Lower leg skin (tissue), 4 donors: ENCODE measurements around the gene NOL7. TPM values are rescaled to one million over a fixed set of nuclear protein-coding genes. Genes with fewer than 3 reads are reported as not detected.

Experiments
- DNase-seq, 2 donors: peaks; one replicate each; pipeline ENCODE4 v3.0.0-alpha.2; 2019; ENCODE audit warnings: low spot score in 2 of 2
- H3K4me3 ChIP-seq: fragments of 200-600 bp; sonication (generic); 2 replicates; pipeline ENCODE4 v1.5.1; 2017; ENCODE audit warnings: mild to moderate bottlenecking, low read depth; ENCODE audit not compliant: poor library complexity, severe bottlenecking
- POLR2A ChIP-seq, 2 donors: fragments of 450-650 bp; IDR thresholded peaks; one replicate each; pipeline ENCODE4 v1.6.1; 2016 to 2017; ENCODE audit warnings: antibody characterized with exemption in 2 of 2, mild to moderate bottlenecking in 1 of 2, moderate library complexity in 1 of 2
- WGBS, 2 donors: methylation state at CpG; one replicate each; pipeline ENCODE4 v1.1.5; 2018; 5-methylcytosine and 5-hydroxymethylcytosine counted together
- intact Hi-C: fragments of 100-400 bp; cut with DNase I; formaldehyde crosslinking; loops from one replicate; pipeline ENCODE4 v1.15.0; 2023; ENCODE audit warnings: low total_unique reads
- total RNA-seq, 4 donors: library from RNA; depleted of rRNA; stranded (reverse); fragments of >200 nt; gene quantifications; one replicate each; pipeline ENCODE4 v1.1.0, GENCODE V29; 2016
- TF ChIP-seq, protein P1 (sequence below), 3 donors: fragments of 450-650 bp; IDR thresholded peaks; one replicate each; pipeline ENCODE4 v1.5.1; 2016; ENCODE audit warnings: antibody characterized with exemption in 3 of 3, mild to moderate bottlenecking in 3 of 3, moderate library complexity in 2 of 3

The NOL7 gene
- total RNA-seq, 4 donors from 2014 or later = 54.7 to 77.2 (median 66.7) TPM

DNA sequence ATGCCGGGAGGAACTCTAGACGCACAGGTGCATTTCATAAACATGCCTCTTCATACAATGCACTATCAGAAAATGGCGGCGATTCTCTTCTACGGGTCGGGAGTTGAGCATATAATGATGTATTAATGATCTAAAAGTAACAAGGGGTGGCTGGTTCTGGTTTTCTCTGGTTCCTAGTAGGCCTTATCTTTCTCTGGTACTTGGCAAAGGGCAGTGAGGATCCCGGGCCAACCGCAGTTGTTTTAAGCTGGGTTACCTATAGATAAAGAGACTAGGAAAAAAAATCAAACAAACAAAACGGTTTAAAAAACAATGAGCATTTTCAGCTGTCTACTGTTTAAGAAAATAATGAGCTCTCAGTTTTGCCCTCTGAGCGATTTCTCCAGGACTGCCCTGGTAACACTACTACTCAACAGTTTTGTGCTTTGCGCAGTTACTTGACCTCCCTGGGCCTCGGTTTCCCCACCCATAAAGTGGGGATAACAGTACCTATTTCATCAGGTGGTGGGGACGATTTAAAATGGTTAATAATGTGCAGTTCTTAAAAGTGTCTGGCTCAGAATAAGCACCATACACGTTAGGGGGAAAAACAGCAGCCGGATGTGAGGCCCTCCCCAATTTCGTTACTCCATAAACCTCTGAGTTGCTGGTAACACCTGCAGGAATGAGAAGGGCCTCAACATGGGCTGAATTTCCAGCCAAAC lies 42.0 kb upstream of the NOL7 start:
- WGBS, 2 donors = 84 to 87% methylated on average over 16 of the region's 16 CpGs
- peak in 1 of 2 donors; percentile 68 for DNase-seq
- TF ChIP-seq, protein P1, sequence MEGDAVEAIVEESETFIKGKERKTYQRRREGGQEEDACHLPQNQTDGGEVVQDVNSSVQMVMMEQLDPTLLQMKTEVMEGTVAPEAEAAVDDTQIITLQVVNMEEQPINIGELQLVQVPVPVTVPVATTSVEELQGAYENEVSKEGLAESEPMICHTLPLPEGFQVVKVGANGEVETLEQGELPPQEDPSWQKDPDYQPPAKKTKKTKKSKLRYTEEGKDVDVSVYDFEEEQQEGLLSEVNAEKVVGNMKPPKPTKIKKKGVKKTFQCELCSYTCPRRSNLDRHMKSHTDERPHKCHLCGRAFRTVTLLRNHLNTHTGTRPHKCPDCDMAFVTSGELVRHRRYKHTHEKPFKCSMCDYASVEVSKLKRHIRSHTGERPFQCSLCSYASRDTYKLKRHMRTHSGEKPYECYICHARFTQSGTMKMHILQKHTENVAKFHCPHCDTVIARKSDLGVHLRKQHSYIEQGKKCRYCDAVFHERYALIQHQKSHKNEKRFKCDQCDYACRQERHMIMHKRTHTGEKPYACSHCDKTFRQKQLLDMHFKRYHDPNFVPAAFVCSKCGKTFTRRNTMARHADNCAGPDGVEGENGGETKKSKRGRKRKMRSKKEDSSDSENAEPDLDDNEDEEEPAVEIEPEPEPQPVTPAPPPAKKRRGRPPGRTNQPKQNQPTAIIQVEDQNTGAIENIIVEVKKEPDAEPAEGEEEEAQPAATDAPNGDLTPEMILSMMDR (IDR thresholded peaks at IDR 0.05) = no peak
- no peak for TF ChIP-seq POLR2A (IDR thresholded peaks at IDR 0.05)
- H3K4me3 ChIP-seq = no peak overlapping the region
- intact Hi-C loops = no loop called here

DNA sequence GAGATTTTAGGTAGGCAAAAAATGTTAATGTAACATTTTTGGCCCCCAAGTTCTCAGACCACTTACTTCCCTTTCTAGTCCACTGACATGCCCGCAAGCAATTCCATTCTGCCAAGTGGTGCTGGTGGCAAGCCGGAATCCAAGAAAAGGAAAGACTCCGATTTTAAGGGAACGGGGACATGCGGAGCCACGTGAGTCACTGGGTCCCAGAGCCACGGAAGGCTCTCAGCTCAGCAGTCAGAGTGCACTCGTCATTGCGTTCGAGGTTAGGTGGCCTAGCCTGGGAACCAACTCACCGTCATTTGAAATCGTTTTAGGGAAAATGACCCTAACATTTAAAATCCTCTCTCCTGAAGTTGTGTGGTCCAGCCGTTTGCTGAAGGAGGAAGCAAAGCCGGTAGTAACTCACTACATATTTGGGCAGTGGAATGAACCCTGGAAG lies 41.4 kb upstream of the NOL7 start:
- 3 to 5% methylated on average over 14 of the region's 14 CpGs for WGBS, 2 donors
- peak overlapping the region; percentile 60 for H3K4me3 ChIP-seq
- intact Hi-C loops = no loop called here
- DNase-seq = no peak
- no peak for TF ChIP-seq POLR2A (IDR thresholded peaks at IDR 0.05)
- TF ChIP-seq, protein P1 (IDR thresholded peaks at IDR 0.05) = no peak

DNA sequence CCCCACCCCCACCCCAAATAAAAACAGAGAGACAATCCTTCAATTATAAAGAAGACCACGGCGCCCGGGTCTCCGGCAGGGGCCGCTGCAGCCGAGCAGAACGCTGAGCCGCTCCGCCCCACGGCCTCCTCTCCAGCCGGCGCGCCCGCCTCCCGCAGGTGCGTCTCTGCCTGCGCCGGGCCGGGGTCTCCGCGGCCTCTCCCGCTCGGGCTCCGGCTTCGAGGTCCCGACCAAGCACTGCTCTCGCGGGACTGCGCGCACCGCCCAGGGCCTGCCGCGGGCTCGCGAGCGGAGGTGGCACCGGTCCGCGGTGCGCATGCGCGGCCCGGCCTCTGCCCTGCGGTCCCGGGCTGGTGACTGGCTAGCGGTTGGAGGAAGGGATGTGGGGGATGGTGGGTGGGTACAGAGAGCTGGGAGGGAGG lies 41.0 kb upstream of the NOL7 start:
- WGBS, 2 donors = 0 to 1% methylated on average over 4 to 40 of the region's 46 CpGs
- peak; percentile 89 to 97 for DNase-seq
- intact Hi-C loops = no loop called here

DNA sequence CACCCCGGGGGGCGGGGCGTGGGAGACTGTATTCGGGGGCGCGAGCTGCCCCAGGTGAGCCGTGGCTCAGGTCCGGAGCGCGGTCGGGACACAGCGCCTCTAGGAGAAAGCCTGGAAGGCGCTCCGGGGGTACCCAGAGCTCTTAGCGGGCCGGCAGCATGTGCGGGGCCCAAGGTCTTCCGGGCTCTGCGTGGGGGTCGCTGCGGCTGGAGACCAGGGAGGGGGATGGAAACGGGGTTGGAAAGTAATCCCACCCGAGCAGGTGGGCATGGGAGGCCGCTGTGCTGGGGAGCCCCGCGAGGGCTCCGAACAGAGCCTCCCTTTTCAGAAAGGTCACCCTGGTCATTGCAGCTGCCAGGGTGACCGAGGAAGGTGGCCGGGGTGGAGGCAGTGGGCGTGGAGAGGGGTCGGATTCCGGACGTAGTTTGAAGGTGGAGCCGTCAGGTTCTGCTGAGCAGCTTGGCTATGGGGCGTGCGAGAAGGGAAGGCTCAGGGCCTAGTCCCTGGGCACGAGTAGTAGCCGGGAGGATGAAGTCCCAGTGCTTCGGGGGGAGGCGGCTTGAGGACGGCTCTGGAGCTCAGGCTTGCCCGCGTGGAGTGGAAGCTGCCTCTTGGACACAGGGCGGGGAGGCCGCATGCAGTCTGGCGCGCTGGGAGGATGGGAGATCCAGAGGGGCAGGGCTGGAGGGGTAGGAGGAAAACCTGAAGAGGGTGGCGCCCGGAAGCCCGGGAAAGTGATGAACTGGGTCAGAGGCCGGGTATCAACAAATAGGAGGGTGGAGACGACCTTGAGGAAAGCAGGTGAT lies 40.4 kb upstream of the NOL7 start, which contains the start of gene SIRT5:
SIRT5 (plus strand) TSS at position 31 of the 806 bp plus-strand sequence. CDS start 9,510 bp downstream, outside the sequence.
- DNase-seq = peak; percentile 80 to 96
- peak within 1 kb of the TSS; percentile 60 for H3K4me3 ChIP-seq
- TF ChIP-seq POLR2A (IDR thresholded peaks at IDR 0.05) = no peak
- TF ChIP-seq, protein P1 (IDR thresholded peaks at IDR 0.05) = no peak
- 0 to 1% methylated on average over 43 to 50 of the region's 52 CpGs for WGBS, 2 donors
- intact Hi-C loops = no loop called here

More for the DNA sequence above, 41.0 kb upstream of the NOL7 start:
- peak in 1 of 2 donors; percentile 35 for TF ChIP-seq POLR2A (IDR thresholded peaks at IDR 0.05)
- TF ChIP-seq, protein P1 (IDR thresholded peaks at IDR 0.05) = no peak
- peak overlapping the region; percentile 60 for H3K4me3 ChIP-seq

DNA sequence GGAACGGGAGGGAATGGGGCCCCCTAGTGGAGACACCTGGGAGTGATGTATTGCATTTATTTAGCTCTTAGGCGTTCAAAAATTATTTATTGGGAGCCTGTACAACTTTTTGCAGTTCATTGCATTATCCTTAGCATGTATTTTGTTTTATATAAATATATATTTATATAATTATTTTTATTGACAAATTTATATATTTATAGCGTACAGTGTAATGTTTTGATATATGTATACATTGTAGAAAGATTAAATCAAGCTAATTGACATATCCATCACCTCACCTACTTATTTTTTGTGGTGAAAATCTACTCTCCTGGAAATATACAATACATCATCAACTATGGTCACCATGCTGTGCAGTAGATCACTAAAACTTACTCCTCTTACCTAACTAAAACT lies 39.8 kb upstream of the NOL7 start:
- TF ChIP-seq POLR2A (IDR thresholded peaks at IDR 0.05) = no peak
- TF ChIP-seq, protein P1 (IDR thresholded peaks at IDR 0.05) = peak in 1 of 3 donors; percentile 64
- peak overlapping the region; percentile 60 for H3K4me3 ChIP-seq
- intact Hi-C loops = no loop called here
- no peak for DNase-seq
- 25 to 27% methylated on average over 3 of the region's 3 CpGs for WGBS, 2 donors
